Daoy (cell line): Measurements from ENCODE around the gene IFT122. TPM values are rescaled to one million over a fixed set of nuclear protein-coding genes. Genes with fewer than 3 reads are reported as not detected.
A peak's percentile ranks its signal among the peaks of the same experiment; 100 is the strongest.
"Not testable (repeated sequence)": the region's sequence is repeated elsewhere in the genome, so short reads cannot be mapped to it uniquely, and the experiment has no call there.

Experiments used
- DNase-seq: peaks from one replicate; pipeline ENCODE4 v3.0.0-alpha.2; 2015; ENCODE audit warnings: low read depth
- total RNA-seq: library from RNA; depleted of rRNA; stranded (reverse); fragments of >200 nt; shearing (Covaris generic); gene quantifications from 2 replicates; pipeline ENCODE4 v1.2.3, GENCODE V29; 2014

IFT122 gene
- total RNA-seq, 1 experiment from 2014 or later: 11.1 TPM

DNA sequence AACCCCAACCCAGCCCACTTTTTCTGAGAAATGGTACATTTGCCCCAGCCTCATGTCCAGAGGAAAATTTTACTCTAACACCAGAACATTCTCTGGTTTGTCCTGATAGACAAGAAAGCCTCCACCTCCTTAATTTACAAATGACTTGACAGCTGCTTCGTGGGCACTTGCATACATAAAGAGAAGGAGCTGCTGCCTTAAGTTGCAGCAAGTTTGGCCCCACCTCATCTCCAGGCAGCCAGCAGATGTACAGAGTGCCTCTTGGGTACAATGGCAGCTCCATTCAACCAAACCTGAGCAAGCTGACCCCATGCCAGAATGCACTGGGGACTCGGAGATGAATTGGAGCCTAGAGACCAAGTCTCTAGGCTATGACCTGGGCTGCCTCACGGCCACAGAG lies 96.8 kb downstream of the IFT122 start:
- DNase-seq: no peak

DNA sequence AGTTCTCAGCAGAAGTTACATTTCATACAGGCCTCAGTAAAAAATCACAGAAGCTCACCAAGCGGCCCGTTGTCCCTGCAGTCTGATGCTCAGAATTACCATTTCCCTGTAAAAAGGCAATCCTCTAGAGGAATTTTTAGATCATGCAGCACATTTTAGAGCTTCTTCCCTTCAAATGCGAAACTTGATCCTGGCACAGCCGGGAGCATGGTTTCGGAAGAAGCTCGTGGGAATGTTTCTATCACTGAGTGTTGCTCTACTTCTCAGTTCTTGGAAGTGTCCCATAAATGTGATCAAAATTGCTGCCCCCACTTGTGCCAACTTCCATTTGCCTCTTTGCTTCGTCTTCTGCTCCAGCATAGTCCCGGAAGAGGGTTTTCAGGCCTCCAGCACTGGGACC lies 99.2 kb downstream of the IFT122 start:
- DNase-seq: no peak

DNA sequence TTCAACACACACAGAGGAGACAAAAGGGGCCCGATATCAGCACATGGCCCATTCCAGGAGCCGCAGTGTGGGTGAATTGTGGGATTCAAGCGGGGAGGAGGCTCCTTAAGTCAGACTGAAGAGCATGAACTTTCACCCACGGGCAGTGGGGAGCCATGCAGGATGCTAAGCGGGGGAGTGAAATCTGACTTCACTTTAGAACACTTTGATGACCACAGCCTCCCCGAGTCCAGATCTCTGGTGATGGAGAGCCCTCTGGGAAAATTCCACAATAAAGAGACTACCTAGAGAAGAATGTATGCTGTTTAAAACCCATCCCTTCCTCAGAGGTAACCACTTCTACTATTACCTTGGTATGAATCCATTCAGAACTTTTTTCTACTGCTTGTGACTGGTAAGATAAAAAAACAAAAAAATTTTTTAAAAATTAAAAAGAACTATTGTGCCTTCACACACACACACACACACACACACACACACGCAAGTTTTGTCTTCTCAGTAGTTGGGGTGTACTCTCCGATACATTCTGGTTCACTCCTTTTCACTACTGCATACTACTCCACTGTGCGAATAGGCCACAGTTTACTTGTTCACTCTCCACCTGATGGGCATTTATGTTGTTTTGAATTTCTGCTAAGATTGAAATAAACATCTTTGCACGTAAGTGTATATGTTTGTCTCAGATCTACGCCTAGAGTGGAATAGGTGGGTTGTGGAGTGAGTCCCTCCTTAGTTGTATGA lies 100.9 kb downstream of the IFT122 start:
- no peak for DNase-seq

DNA sequence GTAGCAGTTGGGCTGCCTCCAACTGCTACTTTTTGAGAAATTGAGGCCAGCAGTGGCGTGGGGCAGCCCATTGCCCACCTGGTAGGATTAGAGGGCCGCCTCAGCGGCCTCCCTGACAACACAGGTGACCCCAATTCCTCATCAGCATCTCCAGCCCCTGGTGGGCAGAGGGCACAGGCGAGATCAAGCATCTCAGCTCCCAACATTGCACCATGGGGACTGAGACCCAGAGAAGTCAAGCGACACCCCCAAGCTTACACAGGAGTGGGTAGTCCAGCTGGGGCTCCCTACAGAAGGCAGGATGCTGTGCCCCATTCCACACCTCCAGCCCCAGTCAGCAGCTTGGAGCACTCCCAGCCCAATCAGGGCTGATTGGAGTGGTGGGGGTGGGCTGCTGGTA lies 102.7 kb downstream of the IFT122 start:
- no peak for DNase-seq

DNA sequence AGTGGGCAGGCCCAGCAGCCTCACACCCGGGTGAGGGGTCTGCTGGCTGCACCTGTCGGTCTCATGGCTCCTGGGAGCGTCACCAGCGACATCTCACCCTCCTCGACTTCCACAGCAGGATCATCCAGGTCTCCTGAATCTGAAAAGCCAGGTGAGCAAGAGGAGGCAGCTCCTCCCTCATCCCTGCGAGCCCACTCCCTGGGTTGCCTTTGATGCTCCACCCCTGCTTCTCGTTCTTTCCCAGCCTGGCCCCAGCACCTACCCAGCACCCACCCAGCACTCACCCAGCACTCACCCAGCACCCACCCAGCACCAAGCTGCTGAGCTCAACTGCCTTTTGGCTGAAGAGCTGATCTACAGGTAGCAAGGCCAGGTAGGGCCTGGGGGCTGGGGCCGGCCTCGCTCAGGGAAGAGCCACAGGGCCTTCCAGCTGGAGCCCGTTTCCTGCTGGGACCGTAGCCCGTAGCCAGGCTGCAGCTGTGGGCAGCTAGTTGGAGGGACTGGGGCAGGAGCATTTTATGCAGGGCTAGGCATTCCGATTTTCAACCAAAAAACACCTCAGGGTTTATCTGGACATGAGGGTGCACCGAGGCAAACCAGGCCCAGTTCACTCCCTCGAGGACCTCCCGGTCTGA lies 103.2 kb downstream of the IFT122 start, which contains the start of gene H1-8:
H1-8 (plus strand) TSS at position 20 of the 635 bp plus-strand sequence; CDS start at position 64, 44 bp downstream.
- no peak for DNase-seq

DNA sequence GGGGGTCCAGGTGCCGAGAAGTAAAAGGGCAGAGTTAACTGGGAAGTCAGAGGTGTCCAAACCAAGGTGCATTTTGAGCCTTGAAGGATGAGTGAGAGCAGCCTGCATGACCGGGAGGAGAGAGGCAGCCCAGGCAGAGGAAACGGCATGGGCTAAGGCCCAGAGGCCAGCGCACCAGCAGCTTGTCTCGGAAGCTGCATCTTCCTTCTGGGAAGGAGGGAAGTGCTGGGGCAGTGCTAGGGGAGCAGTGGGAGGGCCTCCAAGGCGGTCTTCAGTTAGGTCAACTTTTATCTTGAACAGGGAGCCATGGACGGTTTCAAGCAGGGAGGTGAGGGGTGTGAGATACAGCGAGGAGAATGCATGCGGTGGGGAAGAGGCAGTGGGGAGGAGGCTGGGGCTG lies 104.0 kb downstream of the IFT122 start:
- DNase-seq: no peak

DNA sequence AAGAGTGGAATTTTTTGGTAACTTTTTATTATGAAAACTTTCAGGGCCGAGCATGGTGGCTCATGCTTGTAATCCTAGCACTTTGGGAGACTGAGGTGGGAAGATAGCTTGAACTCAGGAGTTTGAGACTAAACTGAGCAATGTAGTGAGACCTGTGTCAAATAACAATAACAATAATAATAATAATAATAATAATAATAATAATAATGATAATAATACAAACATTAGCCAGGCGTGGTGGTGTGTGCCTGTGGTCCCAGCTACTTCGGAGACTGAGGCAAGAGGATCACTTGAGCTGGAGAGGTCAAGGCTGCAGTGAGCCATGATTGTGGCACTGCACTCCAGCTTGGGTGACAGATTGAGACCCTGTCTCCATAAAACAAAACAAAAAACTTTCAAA lies 105.9 kb downstream of the IFT122 start:
- not testable (repeated sequence) for DNase-seq

DNA sequence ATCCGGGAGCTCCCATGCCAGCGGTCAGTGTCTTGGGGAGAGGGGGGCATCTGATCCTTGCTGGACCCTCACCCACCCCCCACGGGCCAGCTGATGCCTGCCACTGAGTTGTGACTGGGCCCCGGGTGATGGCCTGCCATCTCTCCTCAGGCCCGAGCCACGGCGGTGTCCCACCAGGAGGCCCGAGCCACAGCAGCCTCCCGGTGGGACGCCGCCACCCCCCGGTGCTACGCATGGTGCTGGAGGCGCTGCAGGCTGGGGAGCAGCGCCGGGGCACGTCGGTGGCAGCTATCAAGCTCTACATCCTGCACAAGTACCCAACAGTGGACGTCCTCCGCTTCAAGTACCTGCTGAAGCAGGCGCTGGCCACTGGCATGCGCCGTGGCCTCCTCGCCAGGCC lies 107.2 kb downstream of the IFT122 start:
- DNase-seq: no peak

DNA sequence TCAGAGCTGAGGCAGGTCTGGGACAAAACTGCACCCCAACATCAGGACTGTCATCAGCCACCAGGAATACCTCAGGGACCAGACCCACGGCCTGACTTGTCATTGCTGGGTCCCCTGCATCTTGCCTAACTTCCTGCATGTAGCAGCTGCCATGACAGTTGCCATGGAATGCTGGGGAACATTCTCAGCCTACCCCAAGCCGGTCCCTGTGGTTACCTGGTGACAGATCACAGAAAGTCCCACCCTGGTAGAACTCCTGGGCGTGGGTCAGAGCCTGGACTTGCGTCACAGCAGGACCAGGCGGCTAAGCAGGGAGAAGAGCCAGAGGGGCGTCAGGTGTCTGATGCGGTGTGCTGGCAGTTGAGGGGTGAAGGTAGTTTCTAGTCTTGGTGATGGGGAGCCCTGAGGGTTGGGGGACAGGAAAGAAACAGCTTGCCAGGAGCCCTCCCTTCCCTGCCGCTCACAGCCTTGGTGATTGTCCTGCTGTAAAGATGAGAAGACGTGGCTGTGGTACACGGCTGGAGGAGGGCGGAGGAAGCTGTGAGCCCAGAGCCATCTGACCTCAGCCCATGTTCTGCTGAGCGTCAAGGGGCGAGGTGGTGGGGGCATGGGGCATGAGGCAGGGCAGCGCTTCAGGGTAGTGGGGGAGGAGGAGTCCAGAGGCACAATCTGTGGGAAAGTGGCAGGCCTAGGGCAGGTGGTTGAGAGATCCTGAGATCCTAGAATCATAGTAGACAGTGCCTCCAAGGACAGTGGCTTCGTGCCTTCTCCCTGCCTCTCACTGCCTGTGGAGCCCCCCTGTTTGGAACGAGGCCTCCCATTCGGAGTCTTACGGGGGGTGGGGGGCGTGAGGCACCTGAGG lies 108.3 kb downstream of the IFT122 start:
- no peak for DNase-seq

DNA sequence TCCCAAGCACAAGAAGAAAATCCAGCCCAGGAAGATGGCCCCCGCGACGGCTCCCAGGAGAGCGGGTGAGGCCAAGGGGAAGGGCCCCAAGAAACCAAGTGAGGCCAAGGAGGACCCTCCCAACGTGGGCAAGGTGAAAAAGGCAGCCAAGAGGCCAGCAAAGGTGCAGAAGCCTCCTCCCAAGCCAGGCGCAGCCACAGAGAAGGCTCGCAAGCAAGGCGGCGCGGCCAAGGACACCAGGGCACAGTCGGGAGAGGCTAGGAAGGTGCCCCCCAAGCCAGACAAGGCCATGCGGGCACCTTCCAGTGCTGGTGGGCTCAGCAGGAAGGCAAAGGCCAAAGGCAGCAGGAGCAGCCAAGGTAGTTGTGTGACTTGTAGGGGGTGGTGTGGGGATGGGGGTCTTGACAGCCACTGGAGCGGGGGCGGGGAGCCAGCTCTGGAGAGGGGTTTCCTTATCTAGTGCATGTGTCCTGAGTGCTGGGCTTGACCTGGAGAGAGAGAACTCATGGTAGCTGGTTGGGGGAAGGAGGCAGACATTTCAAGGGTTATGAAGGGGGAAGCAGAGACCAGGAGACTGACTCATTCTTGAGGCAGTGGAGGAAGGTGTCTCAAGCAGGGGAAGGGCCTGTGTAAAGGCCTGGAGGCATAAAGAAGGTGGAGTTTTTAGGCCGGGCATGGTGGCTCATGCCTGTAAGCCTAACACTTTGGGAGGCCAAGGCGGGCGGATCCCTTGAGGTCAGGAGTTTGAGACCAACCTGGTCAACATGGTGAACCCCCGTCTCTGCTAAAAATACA lies 109.2 kb downstream of the IFT122 start:
- DNase-seq: peak; percentile 52

DNA sequence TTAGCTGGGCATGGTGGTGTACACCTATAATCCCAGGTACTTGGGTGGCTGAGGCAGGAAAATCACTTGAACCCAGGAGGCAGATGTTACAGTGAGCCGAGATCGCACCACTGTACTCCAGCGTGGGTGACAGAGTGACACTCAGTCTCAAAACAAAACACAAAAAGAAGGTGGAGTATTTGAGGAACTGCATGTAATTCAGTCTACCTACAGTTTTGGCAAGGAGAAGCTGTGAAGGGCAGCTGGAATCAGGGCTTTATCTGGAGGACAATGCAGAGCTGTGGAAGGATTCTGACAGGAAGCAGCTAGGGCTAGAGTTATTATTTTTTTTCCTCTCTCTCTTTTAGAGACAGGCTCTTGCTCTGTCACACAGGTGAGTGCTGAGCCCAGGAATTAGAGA lies 109.8 kb downstream of the IFT122 start:
- DNase-seq: no peak

DNA sequence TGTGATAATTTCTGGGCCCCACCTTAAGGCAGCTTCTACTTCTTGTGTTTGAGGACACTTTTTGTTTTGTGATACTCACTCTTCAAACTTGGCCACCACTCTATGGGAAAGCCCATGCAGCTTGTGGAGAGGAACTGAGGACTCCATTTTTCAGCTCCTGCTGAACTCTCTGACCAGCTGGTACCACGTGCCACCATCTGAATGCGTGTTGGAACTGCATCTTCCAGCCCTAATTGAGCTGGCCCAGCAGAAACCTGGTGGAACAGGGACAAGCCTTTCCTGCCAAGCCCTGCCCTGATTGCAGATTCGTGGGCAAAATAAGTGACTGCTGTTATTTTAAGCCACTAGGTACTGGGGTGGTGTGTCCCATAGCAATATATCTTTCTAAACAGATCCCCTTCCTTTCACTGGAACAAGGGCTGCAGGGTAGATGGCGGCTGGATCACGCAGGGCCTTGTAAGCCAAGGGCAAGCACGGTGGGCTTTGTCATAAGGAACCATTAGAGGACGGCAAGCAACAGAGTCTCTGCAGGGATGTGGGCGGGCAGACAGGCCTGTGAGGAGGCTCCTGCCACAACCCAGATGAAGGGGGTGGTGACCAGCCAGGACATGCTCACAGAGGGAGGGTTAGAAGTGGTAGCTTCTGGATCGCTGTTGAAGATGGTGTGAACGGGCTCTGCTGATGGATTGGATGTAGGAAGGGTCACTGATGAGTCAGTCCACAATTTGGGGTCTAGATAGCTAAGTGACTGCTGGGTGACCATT lies 112.4 kb downstream of the IFT122 start:
- DNase-seq: no peak

DNA sequence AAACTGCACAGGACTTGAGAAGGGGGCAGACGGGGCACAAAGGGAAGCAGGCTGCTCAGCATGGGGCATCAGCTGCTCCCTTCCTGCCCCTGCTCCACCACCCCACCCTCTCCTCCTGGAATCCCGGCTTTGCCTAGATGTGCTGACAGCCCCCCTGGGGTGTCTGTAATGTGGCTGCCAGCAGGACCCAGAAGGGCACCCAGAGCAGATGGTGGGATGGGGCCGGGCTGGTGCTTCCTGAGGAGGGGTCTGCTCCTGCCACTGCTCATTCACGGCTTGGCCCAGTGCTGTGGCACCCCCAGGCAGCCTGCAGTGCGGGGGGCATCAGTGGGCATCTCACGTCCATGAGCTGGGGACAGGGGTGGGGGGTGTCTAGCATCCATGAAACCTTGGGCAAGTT lies 113.1 kb downstream of the IFT122 start:
- DNase-seq: no peak

DNA sequence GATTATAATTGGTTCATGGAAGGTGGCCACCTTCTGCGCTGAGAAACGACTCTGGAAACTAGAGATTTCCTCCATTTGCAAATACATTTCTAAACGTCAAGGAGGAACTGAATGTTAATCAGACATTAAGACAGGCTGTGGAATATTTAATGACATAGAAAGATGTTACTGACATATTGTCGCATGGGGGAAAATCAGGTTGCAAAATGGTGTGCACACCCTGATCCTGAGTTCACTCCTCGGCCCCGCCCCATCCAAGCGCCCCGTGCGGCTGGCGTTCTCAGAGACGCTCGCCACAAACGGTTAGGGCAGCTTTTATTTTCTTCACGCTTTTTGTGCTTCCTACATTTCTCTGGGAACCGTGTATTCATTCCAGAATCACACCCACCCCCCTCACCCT lies 113.7 kb downstream of the IFT122 start:
- DNase-seq: no peak

DNA sequence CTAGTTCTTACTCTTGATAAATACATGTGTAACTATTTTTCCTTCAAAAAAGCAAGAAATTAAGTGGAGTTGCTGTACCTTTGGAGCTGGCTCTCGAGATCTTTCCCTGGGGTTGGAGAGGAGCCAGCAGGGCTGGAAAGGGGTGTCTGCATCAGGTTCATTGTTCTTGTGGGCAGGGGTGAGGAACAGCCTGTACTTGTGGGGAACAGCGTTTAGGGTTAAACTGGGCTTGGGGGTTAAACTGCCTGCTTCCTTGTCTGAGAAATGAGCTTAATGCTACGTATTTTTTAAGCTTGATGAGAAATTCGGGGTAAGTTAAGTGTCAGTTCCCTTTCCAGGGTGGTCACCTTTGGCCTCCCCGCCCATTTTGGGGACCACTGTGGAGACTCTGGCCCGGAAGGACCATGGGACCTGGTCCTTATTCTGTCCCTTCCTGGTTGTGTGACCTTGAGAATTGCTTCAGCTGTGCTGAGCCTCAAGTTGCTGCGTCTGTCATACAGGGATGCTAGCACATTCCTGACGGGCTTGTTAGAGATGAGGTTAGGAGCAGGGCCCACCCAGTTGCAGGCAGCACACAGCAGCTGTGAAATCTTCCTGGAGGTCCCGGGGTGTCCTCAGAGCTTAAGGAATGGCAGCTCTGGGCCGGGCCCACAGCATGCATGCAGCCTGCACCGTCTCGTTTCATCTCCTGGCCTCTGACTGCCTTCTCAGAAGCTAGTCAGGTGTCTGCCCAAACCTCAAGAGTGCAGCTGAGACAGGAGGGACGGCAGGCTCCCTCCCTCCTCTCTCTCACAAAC lies 114.5 kb downstream of the IFT122 start:
- DNase-seq: no peak

DNA sequence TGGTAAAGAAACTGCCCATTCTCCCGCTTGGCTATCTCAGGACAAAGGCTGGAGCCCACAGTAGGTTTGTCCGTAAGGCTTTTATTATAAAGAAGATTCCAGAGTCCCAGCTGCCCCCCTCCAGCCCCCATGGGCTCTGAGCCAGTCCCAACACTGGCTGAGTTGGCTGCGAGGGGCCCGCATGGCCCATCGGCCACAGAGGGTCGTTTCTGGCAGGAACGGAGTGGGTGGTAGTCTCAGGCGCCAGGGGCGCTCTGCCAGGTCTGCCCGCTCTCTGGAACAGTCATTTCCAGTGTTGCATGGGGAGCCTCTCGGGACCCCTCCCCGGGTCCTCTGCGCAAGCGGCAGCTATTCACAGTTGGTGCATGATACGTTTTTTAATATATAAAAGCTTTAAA lies 115.1 kb downstream of the IFT122 start:
- no peak for DNase-seq

DNA sequence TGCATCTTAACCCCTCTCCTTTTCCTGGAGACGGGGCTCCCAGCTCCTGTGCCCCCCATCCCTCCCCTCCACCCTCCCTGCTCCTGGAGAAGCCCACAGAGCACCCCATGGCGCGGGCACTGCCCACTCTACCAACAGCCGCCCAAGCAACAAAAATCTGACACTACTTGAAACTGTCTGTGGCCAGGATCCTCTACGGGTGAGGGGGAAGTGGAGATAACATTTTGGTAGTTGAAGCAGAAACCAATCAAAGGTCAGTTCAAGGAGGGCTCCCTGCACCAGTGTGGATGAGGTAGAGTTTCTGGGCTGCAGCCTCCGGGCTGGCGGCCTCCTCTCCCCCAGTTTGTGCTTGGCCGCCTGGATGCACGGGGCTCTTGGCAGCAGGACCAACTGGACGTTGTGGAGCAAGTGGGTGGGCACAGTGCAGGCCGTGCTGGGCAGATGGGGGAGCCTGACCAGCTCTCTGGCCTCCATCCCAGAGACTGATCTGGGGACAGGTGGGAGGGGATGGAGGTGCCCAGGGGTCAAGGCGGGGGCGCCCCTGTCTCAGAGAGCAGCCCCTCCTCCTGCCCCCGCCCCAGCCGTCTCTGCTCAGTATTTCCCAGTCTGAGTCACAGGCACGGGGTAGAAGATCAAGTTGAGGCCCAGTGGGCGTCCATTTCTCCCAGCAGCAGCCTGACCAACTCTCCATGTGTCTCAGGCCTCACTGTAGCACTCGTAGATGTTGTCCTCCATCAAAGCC lies 115.8 kb downstream of the IFT122 start:
- no peak for DNase-seq

DNA sequence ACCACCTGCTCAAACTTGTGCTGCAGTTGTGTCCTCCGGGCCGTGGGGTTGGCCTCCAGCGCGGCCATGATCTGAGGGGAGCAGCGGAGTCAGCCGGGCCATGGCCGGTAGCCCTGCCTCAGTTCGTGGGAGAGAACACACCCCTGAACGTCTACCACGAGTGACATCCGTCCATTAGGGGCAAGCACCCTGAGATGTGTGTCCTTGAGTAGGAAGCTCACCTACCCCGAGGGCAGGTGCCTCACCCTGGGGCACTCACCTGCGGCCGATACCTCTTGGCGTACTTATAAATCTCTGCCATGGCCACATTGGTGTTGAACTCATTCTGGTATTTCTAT lies 116.3 kb downstream of the IFT122 start:
- no peak for DNase-seq

DNA sequence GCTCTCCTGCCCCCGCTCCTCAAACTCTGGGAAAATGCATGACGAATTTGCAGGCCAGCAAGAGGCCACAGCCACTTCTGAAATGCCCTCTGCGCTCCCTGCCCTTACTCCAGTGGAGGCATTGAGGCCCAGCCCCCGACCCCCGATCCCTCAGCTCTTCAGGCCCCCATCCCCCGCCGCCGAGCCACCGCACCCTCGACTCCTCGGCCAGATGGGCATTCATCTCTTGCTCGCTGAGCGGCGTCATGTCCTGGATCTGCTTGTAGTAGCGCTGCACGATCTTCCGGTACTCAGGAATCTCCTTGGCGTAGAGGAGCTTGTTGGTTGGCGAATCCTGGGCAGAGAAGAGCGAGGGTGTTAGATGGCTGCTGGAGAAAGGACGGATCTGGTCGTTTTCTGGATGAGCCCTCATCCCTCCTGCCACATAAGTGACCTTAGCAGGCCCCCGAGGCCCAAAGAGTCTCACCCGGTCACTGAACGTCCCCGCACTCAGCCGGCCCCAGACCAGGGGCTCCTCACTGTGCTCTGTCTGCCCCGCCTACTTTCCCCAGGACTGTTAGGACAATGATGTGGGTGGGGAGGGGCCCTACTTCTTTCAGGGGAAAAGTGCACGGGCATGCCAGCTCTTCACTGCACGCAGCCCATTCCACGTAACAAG lies 117.0 kb downstream of the IFT122 start:
- DNase-seq: no peak
